ENCODE measurements around the gene NACA2. TPM values are rescaled to one million over a fixed set of nuclear protein-coding genes. Genes with fewer than 3 reads are reported as not detected.

The NACA2 gene
- total RNA-seq, 1 experiment from 2014 or later: not detected

GRCh38 chr17:61540874-61541273 lies 50.1 kb downstream of the NACA2 start:
- Histone ChIP-seq H4K5ac (ENCODE audit: insufficient read length, low read depth, low read length) (no peak overlapping the region), H3K23me2 (ENCODE audit: insufficient read length, low read depth, low read length, poor library complexity, severe bottlenecking) (no peaks in the 10 kb centered on the region), H3K18ac (ENCODE audit: insufficient read length, low read depth, low read length) (no peak overlapping the region), H4K8ac (replicated peaks; ENCODE audit: insufficient read length, low read depth, low read length) (no peak overlapping the region), H2AK5ac (ENCODE audit: insufficient read length, low read length) (no peak overlapping the region), H2BK15ac (ENCODE audit: low read depth, low read length) (no peak overlapping the region), H3K79me2 (ENCODE audit: insufficient read depth, low read length) (no peaks in the 10 kb centered on the region), H3K4ac (ENCODE audit: low read depth, low read length) (no peak overlapping the region), H3K79me1 (ENCODE audit: insufficient read depth, low read depth, low read length, poor library complexity, severe bottlenecking) (no peaks in the 10 kb centered on the region), H3K4me2 (ENCODE audit: insufficient read depth, insufficient read length, low read length) (no peak overlapping the region), H3K9me3 (ENCODE audit: control insufficient read depth, low read depth, low read length) (no peaks in the 10 kb centered on the region), H2BK20ac (ENCODE audit: low read depth, low read length, poor library complexity, severe bottlenecking) (no peak overlapping the region), H3K14ac (ENCODE audit: insufficient read depth, low read length) (no peak overlapping the region), H3K27me3 (ENCODE audit: insufficient read depth, low read length) (no peaks in the 10 kb centered on the region), H2BK5ac (ENCODE audit: insufficient read length, low read length) (no peak overlapping the region), H2BK12ac (ENCODE audit: insufficient read length, low read depth, low read length) (no peak overlapping the region), H2AFZ (ENCODE audit: low read length) (no peak overlapping the region), H2BK120ac (ENCODE audit: low read depth, low read length, poor library complexity, severe bottlenecking) (no peak overlapping the region), H4K91ac (ENCODE audit: insufficient read length, low read depth, low read length) (no peak overlapping the region), H3K56ac (ENCODE audit: insufficient read length, low read depth, low read length) (no peak overlapping the region), H3T11ph (ENCODE audit: low read length) (no peak overlapping the region), H3K9ac (ENCODE audit: extremely low read depth, insufficient read length, low read length) (no peak overlapping the region), H3K23ac (ENCODE audit: insufficient read length, low read depth, low read length) (no peak overlapping the region), H3K4me1 (ENCODE audit: insufficient read depth, low read length) (no peaks in the 10 kb centered on the region), H3K27ac (ENCODE audit: insufficient read length, low read depth, low read length) (no peak overlapping the region), H4K20me1 (ENCODE audit: control insufficient read depth, insufficient read depth, insufficient read length) (no peaks in the 10 kb centered on the region)
- H3K4me3 Mint-ChIP-seq: no peak overlapping the region
- no peaks in the 10 kb centered on the region for H3K4me1 Mint-ChIP-seq
- no CpG with 5 or more reads among the region's 1 CpG for WGBS (ENCODE audit: extremely low coverage, insufficient read length, low lambda C conversion rate)
- H3K27me3 Mint-ChIP-seq (ENCODE audit: low read depth): peaks cover 3% of the 10 kb centered on the region
- DNase-seq: no peak
- H3K27ac Mint-ChIP-seq: no peak overlapping the region
- H3K36me3 Mint-ChIP-seq (ENCODE audit: insufficient read depth in 1 of 3, low read depth in 3 of 3): peaks cover 0 to 13% (median 6%) of the 10 kb centered on the region in 3 experiments; a peak in 4 of 7 replicates
- no peak for TF ChIP-seq CTCF (conservative IDR thresholded peaks at IDR 0.05)
- H3K9me3 Mint-ChIP-seq: peaks cover 11 to 32% of the 10 kb centered on the region in 2 experiments

Other genes with a start within 250 kb of the NACA2 start
- gene TBX2, start 191.4 kb downstream of the NACA2 start, total RNA-seq (2021): not detected in 2 replicates
- not detected in 2 replicates for gene TBX4, start 138.8 kb downstream of the NACA2 start, total RNA-seq (2021)